GM12874 (cell line): ENCODE results near the gene HSPB3.

Experiments used
- TF ChIP-seq, protein P1 (sequence below): IDR thresholded peaks from 2 replicates; pipeline ENCODE4 v1.5.1; 2011; ENCODE audit warnings: low read depth, mild to moderate bottlenecking, control low read depth, low read length, moderate library complexity; ENCODE audit not compliant: insufficient read depth

Gene HSPB3

DNA sequence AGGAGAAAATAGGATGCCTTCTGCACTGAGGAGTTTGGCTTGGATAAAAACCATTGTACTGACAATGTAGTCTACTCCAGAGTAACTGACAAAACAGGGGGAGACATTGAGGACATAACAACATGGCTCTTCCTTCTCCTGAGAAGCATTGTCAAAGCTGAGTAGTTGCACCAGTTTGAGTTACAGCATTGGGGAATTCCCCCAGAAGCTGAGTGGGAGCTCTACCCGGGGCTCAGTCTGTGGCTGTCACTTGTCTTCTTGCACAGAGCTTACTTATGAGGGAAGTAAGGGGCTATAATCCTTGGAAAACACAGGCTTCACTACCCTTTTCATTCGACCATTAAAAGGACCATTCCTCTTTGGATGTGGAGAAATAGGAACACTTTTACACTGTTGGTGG is 21.2 kb downstream of the HSPB3 start:
- TF ChIP-seq, protein P1, sequence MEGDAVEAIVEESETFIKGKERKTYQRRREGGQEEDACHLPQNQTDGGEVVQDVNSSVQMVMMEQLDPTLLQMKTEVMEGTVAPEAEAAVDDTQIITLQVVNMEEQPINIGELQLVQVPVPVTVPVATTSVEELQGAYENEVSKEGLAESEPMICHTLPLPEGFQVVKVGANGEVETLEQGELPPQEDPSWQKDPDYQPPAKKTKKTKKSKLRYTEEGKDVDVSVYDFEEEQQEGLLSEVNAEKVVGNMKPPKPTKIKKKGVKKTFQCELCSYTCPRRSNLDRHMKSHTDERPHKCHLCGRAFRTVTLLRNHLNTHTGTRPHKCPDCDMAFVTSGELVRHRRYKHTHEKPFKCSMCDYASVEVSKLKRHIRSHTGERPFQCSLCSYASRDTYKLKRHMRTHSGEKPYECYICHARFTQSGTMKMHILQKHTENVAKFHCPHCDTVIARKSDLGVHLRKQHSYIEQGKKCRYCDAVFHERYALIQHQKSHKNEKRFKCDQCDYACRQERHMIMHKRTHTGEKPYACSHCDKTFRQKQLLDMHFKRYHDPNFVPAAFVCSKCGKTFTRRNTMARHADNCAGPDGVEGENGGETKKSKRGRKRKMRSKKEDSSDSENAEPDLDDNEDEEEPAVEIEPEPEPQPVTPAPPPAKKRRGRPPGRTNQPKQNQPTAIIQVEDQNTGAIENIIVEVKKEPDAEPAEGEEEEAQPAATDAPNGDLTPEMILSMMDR = no peak

- TF ChIP-seq, protein P1 = no peak
These were observed 22.5 kb downstream of the HSPB3 start for GRCh38 chr5:54477941-54478478.

- TF ChIP-seq, protein P1 = no peak
These were observed 24.8 kb downstream of the HSPB3 start for GRCh38 chr5:54480296-54480695.

DNA sequence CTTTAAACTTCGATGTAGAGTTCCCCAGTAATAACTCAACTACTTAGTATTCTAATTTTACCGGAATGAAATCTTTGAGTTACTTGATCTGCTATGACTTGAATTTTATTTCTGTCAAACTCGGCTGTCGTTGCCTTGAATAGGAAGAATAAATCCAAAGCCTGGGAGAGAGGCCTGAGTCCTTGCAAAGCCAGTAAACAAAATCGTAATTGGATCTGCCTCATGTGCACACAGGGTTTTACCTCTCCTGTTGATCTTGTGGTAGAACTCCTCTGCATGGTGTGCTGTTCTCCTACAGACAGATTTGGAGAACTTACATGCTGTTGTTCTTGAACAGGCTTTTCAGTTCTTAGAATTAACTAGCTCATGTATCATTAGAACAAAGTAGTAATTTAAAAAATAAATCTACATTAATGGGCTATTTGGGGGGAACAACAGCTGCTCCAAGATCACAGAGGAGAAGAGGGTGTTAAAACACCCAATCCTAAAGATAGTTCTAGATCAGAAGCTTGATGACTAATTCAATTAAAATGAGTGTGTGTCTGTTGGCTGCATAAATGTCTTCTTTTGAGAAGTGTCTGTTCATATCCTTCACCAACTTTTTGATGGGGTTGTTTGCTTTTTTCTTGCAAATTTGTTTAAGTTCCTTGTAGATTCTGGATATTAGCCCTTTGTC is 28.9 kb downstream of the HSPB3 start:
- TF ChIP-seq, protein P1 = no peak

- TF ChIP-seq, protein P1 = no peak
These were observed 35.8 kb downstream of the HSPB3 start for GRCh38 chr5:54491326-54491725.

DNA sequence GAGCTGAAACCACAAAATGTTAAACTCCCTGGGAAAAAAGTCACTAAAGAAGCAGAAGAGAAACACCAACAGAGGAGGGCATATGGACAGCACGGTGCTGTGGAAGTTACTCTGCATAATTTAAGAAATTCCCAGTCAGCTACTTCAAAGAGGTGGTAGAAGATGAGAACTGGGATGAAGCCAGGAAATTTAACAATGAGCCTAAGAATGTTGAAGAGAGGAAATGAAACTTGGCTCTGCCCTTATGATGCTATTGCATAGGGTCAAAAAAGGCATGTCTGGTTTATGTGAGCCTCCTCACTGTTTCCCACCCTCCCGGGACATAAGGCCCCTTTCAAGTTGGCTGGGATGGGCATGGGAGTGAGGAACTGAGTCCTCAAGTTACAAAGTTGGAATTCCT is 36.7 kb downstream of the HSPB3 start:
- TF ChIP-seq, protein P1 = no peak

DNA sequence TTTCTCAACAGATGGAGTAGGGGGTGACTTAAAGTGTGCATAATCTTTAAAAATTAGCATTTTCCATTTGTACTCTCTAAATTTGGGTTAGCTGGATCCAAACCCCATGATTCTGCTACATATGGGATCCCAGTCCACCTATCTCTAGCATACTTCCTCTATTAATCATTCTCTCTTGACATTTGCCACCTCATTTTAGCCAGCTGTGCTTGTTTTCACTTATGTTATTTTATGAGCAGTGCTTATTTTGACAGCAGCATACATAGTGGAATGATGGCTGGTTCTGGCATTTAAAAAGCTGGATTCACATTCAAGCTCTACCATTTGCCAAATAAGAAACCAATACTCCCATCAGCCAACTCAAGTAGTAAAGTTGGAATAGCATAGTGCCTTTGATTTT is 39.5 kb downstream of the HSPB3 start:
- TF ChIP-seq, protein P1 = no peak
